GM08714 (cell line): ENCODE data around the gene CSH2.
"Not testable (repeated sequence)": the region's sequence is repeated elsewhere in the genome, so short reads cannot be mapped to it uniquely, and the experiment has no call there.

Source experiments
- H3K4me3 ChIP-seq: fragments of 200-500 bp; sonication (Bioruptor generic); 2 replicates; pipeline ENCODE4 v1.5.1; 2014; ENCODE audit warnings: mild to moderate bottlenecking, low read length, inconsistent platforms
- ZNF274 ChIP-seq: IDR thresholded peaks from 2 replicates; pipeline ENCODE4 v1.6.1; 2012; ENCODE audit warnings: mild to moderate bottlenecking, low read depth, low read length

CSH2 gene

GRCh38 chr17:63896524-63897354, 23.3 kb upstream of the CSH2 start, which contains the start of gene CSH1:
Gene CSH1 (minus strand): TSS chr17:63896574. CDS start chr17:63896511, 63 bp downstream.
- not testable (repeated sequence) for H3K4me3 ChIP-seq

GRCh38 chr17:63894821-63895220, 21.3 kb upstream of the CSH2 start:
- H3K4me3 ChIP-seq, result not testable (repeated sequence)

GRCh38 chr17:63894021-63894420, 20.5 kb upstream of the CSH2 start:
- not testable (repeated sequence) for H3K4me3 ChIP-seq

GRCh38 chr17:63892316-63893037, 19.0 kb upstream of the CSH2 start:
- not testable (repeated sequence) for H3K4me3 ChIP-seq

- H3K4me3 ChIP-seq, result not testable (repeated sequence)
Measured at GRCh38 chr17:63889026-63889848, 15.8 kb upstream of the CSH2 start.

GRCh38 chr17:63885119-63885518, 11.6 kb upstream of the CSH2 start:
- H3K4me3 ChIP-seq, result not testable (repeated sequence)

GRCh38 chr17:63882626-63883126, 9.2 kb upstream of the CSH2 start:
- not testable (repeated sequence) for H3K4me3 ChIP-seq

- TF ChIP-seq ZNF274, result no peak
Measured at GRCh38 chr17:63881935-63882601, 8.6 kb upstream of the CSH2 start, which contains the start of gene GH2. Gene GH2 (minus strand): TSS chr17:63881944. CDS start chr17:63881801, 143 bp downstream.

GRCh38 chr17:63881337-63881736, 7.9 kb upstream of the CSH2 start:
- H3K4me3 ChIP-seq, result not testable (repeated sequence)

More at GRCh38 chr17:63881935-63882601, 8.6 kb upstream of the CSH2 start, which contains the start of gene GH2:
- H3K4me3 ChIP-seq, result no peak within 1 kb of the TSS

- H3K4me3 ChIP-seq, result no peak overlapping the region
- TF ChIP-seq ZNF274, result no peak
Measured at GRCh38 chr17:63880706-63881105, 7.2 kb upstream of the CSH2 start.

- not testable (repeated sequence) for H3K4me3 ChIP-seq
Measured at GRCh38 chr17:63878413-63878812, 4.9 kb upstream of the CSH2 start.

- not testable (repeated sequence) for H3K4me3 ChIP-seq
Measured at GRCh38 chr17:63874693-63875092, 1.2 kb upstream of the CSH2 start.

- not testable (repeated sequence) for H3K4me3 ChIP-seq
Measured at GRCh38 chr17:63874061-63874626, 667 bp upstream of the CSH2 start.

GRCh38 chr17:63871646-63872365, 1.7 kb downstream of the CSH2 start:
- H3K4me3 ChIP-seq, result not testable (repeated sequence)

- H3K4me3 ChIP-seq, result not testable (repeated sequence)
Measured at GRCh38 chr17:63870292-63870665, 3.2 kb downstream of the CSH2 start.

GRCh38 chr17:63869491-63870291, 3.8 kb downstream of the CSH2 start:
- not testable (repeated sequence) for H3K4me3 ChIP-seq

GRCh38 chr17:63866625-63867024, 6.9 kb downstream of the CSH2 start:
- H3K4me3 ChIP-seq, result not testable (repeated sequence)
